Raji (cell line): ENCODE data around the gene PTPRG.

Experiments
- POLR2A ChIP-seq: IDR thresholded peaks from 2 replicates; pipeline ENCODE4 v1.6.1; 2011; ENCODE audit warnings: low read depth, low read length, control low read depth; ENCODE audit not compliant: insufficient read depth

The PTPRG gene

GRCh38 chr3:62281726-62282125 is 720.4 kb downstream of the PTPRG start:
- TF ChIP-seq POLR2A = no peak

- TF ChIP-seq POLR2A = no peak
These were observed 723.1 kb downstream of the PTPRG start for GRCh38 chr3:62284442-62284841.

- no peak for TF ChIP-seq POLR2A
These were observed 726.1 kb downstream of the PTPRG start for GRCh38 chr3:62287392-62287927.

- TF ChIP-seq POLR2A = no peak
These were observed 728.6 kb downstream of the PTPRG start for GRCh38 chr3:62289922-62290321.

GRCh38 chr3:62293051-62293780 is 731.8 kb downstream of the PTPRG start:
- no peak for TF ChIP-seq POLR2A

GRCh38 chr3:62295571-62295970 is 734.2 kb downstream of the PTPRG start:
- no peak for TF ChIP-seq POLR2A

GRCh38 chr3:62300617-62301016 is 739.2 kb downstream of the PTPRG start:
- no peak for TF ChIP-seq POLR2A

GRCh38 chr3:62312201-62312600 is 750.8 kb downstream of the PTPRG start:
- no peak for TF ChIP-seq POLR2A

- TF ChIP-seq POLR2A = no peak
These were observed 755.2 kb downstream of the PTPRG start for GRCh38 chr3:62316525-62316924.

- no peak for TF ChIP-seq POLR2A
These were observed 757.0 kb downstream of the PTPRG start for GRCh38 chr3:62318365-62318751.

- TF ChIP-seq POLR2A = no peak
These were observed 757.6 kb downstream of the PTPRG start for GRCh38 chr3:62318752-62319569.

- TF ChIP-seq POLR2A = no peak
These were observed 758.3 kb downstream of the PTPRG start for GRCh38 chr3:62319570-62320243.

- no peak for TF ChIP-seq POLR2A
These were observed 761.9 kb downstream of the PTPRG start for GRCh38 chr3:62323241-62323640.

- no peak for TF ChIP-seq POLR2A
These were observed 764.5 kb downstream of the PTPRG start for GRCh38 chr3:62325896-62326295.

GRCh38 chr3:62329971-62330370 is 768.6 kb downstream of the PTPRG start:
- no peak for TF ChIP-seq POLR2A

GRCh38 chr3:62332017-62332416 is 770.6 kb downstream of the PTPRG start:
- TF ChIP-seq POLR2A = no peak

- no peak for TF ChIP-seq POLR2A
These were observed 771.5 kb downstream of the PTPRG start for GRCh38 chr3:62332835-62333244.
